HCT116 (cell line): ENCODE measurements around the gene FAM184A. TPM values are rescaled to one million over a fixed set of nuclear protein-coding genes. Genes with fewer than 3 reads are reported as not detected.

Experiments
- ATAC-seq: fragments of 200-7000 bp; cut with Tn5 transposase; 2 replicates; pipeline ENCODE4 v1.9.1; 2020; ENCODE audit warnings: mild to moderate bottlenecking, moderate library complexity
- BruUV-seq: library from RNA; stranded (reverse); fragments of 400-500 nt; replicated peaks from 2 replicates; lab custom pipeline; 2021; lab: Mats Ljungman, UMichigan
- CTCF ChIA-PET: fragments of 300-600 bp; sonication (Branson Sonifier 250); formaldehyde crosslinking; loops from one replicate; lab custom pipeline; 2021; ENCODE audit warnings: antibody characterized with exemption; lab: Charles Lee
- POLR2A ChIA-PET: fragments of 300-600, 350-600 bp; sonication (Branson Sonifier 250); formaldehyde crosslinking; loops from one replicate; lab custom pipeline; 2021; ENCODE audit warnings: antibody characterized with exemption; lab: Charles Lee
- RAD21 ChIA-PET, 2 experiments: fragments of 300-600 bp; sonication (Branson Sonifier 250); formaldehyde crosslinking; loops; one replicate each; lab custom pipeline; 2023; ENCODE audit warnings: low total read pairs in 2 of 2; ENCODE audit not compliant: uncharacterized antibody in 2 of 2, unreplicated experiment in 2 of 2, low non-redundant PET in 1 of 2; lab: Charles Lee
- DNase-seq: peaks from one replicate; pipeline ENCODE4 v3.0.0-alpha.2; 2010; ENCODE audit warnings: low read depth, low spot score
- H2AFZ ChIP-seq: fragments of 200-600 bp; shearing (Covaris generic), sonication (generic); 2 replicates; pipeline ENCODE4 v1.6.1; 2017; ENCODE audit warnings: low read depth, mixed run types, mixed read lengths, antibody characterized with exemption, low read length; ENCODE audit not compliant: poor library complexity, severe bottlenecking
- H3K27ac ChIP-seq: 2 replicates; pipeline ENCODE4 v1.5.1; 2012; ENCODE audit warnings: low read depth, low read length
- H3K27me3 ChIP-seq: fragments of 200-600 bp; sonication (generic); 2 replicates; pipeline ENCODE4 v1.6.1; 2016; ENCODE audit warnings: mixed run types, low read length, mixed read lengths; ENCODE audit not compliant: insufficient read depth
- H3K36me3 ChIP-seq, 2 experiments: fragments of 200-500 bp in 1 of 2; fragments of 200-600 bp in 1 of 2; sonication (Bioruptor generic) in 1 of 2; sonication (generic) in 1 of 2; 2 replicates each; pipeline versions ENCODE4 v1.5.1 to v1.6.1; 2014 to 2016; ENCODE audit warnings: low read length in 2 of 2, inconsistent platforms in 1 of 2, mixed read lengths in 1 of 2, mixed run types in 1 of 2; ENCODE audit not compliant: insufficient read depth in 2 of 2, control insufficient read depth in 1 of 2
- H3K4me1 ChIP-seq, 2 experiments: fragments of 200-600 bp in 1 of 2; sonication (generic) in 1 of 2; 2 replicates each; pipeline versions ENCODE4 v1.5.1 to v1.6.1; 2012 to 2017; ENCODE audit warnings: low read length in 2 of 2, inconsistent platforms in 1 of 2, mild to moderate bottlenecking in 1 of 2, mixed read lengths in 1 of 2, mixed run types in 1 of 2, moderate library complexity in 1 of 2; ENCODE audit not compliant: insufficient read depth in 2 of 2, control insufficient read depth in 1 of 2
- H3K4me2 ChIP-seq: fragments of 200-600 bp; sonication (generic); 2 replicates; pipeline ENCODE4 v1.6.1; 2017; ENCODE audit warnings: mixed run types, low read length, mixed read lengths
- H3K4me3 ChIP-seq, 2 experiments: fragments of 200-600 bp in 1 of 2; sonication (generic) in 1 of 2; replicated peaks in 1 of 2; 2 replicates each; pipeline ENCODE4 v1.5.1; 2011 to 2016; ENCODE audit warnings: low read length in 2 of 2, control low read depth in 1 of 2, low read depth in 1 of 2, mild to moderate bottlenecking in 1 of 2, mixed read lengths in 1 of 2, mixed run types in 1 of 2
- H3K79me2 ChIP-seq: fragments of 200-600 bp; sonication (generic); 2 replicates; pipeline ENCODE4 v1.6.1; 2017; ENCODE audit warnings: mild to moderate bottlenecking, mixed run types, low read length, moderate library complexity, mixed read lengths; ENCODE audit not compliant: insufficient read depth
- H3K9ac ChIP-seq: fragments of 200-600 bp; sonication (generic); 2 replicates; pipeline ENCODE4 v1.6.1; 2016; ENCODE audit warnings: low read length, mixed read lengths
- H3K9me2 ChIP-seq: fragments of 200-600 bp; sonication (generic), shearing (Covaris generic); 2 replicates; pipeline ENCODE4 v1.6.1; 2017; ENCODE audit warnings: mixed run types, mild to moderate bottlenecking, moderate library complexity; ENCODE audit not compliant: insufficient read depth
- H3K9me3 ChIP-seq, 2 experiments: fragments of 200-500 bp in 1 of 2; fragments of 200-600 bp in 1 of 2; sonication (Bioruptor generic) in 1 of 2; sonication (generic) in 1 of 2; 2 replicates each; pipeline ENCODE4 v1.6.1; 2014 to 2017; ENCODE audit warnings: low read length in 2 of 2, mixed read lengths in 2 of 2, inconsistent platforms in 1 of 2, low read depth in 1 of 2, mild to moderate bottlenecking in 1 of 2, mixed run types in 1 of 2, moderate library complexity in 1 of 2; ENCODE audit not compliant: control insufficient read depth in 1 of 2, insufficient read depth in 1 of 2
- H4K20me1 ChIP-seq: fragments of 200-600 bp; sonication (generic), shearing (Covaris generic); 2 replicates; pipeline ENCODE4 v1.6.1; 2017; ENCODE audit warnings: mixed run types, mild to moderate bottlenecking, moderate library complexity; ENCODE audit not compliant: insufficient read depth
- ATF3 ChIP-seq: IDR thresholded peaks from 2 replicates; pipeline ENCODE4 v1.6.1; 2012
- CBX3 ChIP-seq: IDR thresholded peaks from 2 replicates; pipeline ENCODE4 v1.6.1; 2012; ENCODE audit warnings: low read depth
- CEBPB ChIP-seq: IDR thresholded peaks from 2 replicates; pipeline ENCODE4 v1.6.1; 2012; ENCODE audit warnings: low read depth
- EGR1 ChIP-seq: IDR thresholded peaks from 2 replicates; pipeline ENCODE4 v1.6.1; 2012; ENCODE audit warnings: low read depth
- ELF1 ChIP-seq: IDR thresholded peaks from 2 replicates; pipeline ENCODE4 v1.6.1; 2012; ENCODE audit warnings: low read depth, borderline replicate concordance
- EZH2phosphoT487 ChIP-seq: fragments of 200-600 bp; IDR thresholded peaks from 2 replicates; pipeline ENCODE4 v1.6.1; 2018; ENCODE audit warnings: antibody characterized with exemption, borderline replicate concordance
- FOSL1 ChIP-seq: IDR thresholded peaks from 2 replicates; pipeline ENCODE4 v1.6.1; 2012; ENCODE audit warnings: low read depth
- JUND ChIP-seq: IDR thresholded peaks from 2 replicates; pipeline ENCODE4 v1.6.1; 2012
- MAX ChIP-seq: IDR thresholded peaks from 2 replicates; pipeline ENCODE4 v1.6.1; 2012
- POLR2A ChIP-seq: IDR thresholded peaks from 2 replicates; pipeline ENCODE4 v1.7.0; 2011; ENCODE audit warnings: borderline replicate concordance; ENCODE audit not compliant: insufficient read depth, insufficient read length; ENCODE audit errors: extremely low read depth
- POLR2AphosphoS5 ChIP-seq: IDR thresholded peaks from 2 replicates; pipeline ENCODE4 v1.6.1; 2011; ENCODE audit warnings: mild to moderate bottlenecking, low read depth, low read length, moderate library complexity
- RAD21 ChIP-seq: IDR thresholded peaks from 2 replicates; pipeline ENCODE4 v1.6.1; 2012; ENCODE audit warnings: low read depth, mild to moderate bottlenecking
- SIN3A ChIP-seq: IDR thresholded peaks from 2 replicates; pipeline ENCODE4 v1.6.1; 2012; ENCODE audit warnings: low read depth
- SP1 ChIP-seq: IDR thresholded peaks from 2 replicates; pipeline ENCODE4 v1.6.1; 2012; ENCODE audit warnings: low read depth
- SRF ChIP-seq: IDR thresholded peaks from 2 replicates; pipeline ENCODE4 v1.6.1; 2012; ENCODE audit warnings: low read depth
- TCF7L2 ChIP-seq: IDR thresholded peaks from 2 replicates; pipeline ENCODE4 v1.7.0; 2011; ENCODE audit warnings: borderline replicate concordance, inconsistent platforms; ENCODE audit not compliant: insufficient read depth, insufficient read length; ENCODE audit errors: extremely low read depth
- YY1 ChIP-seq: IDR thresholded peaks from 2 replicates; pipeline ENCODE4 v1.6.1; 2011; ENCODE audit warnings: low read length, low read depth, moderate library complexity, mild to moderate bottlenecking; ENCODE audit not compliant: insufficient replicate concordance; ENCODE audit errors: extremely low read depth
- ZBTB33 ChIP-seq: IDR thresholded peaks from 2 replicates; pipeline ENCODE4 v1.6.1; 2011; ENCODE audit warnings: mild to moderate bottlenecking, low read length, moderate library complexity; ENCODE audit not compliant: insufficient replicate concordance; ENCODE audit errors: extremely low read depth
- ZFX ChIP-seq: fragments of 450-650 bp; IDR thresholded peaks from 2 replicates; pipeline ENCODE4 v1.6.1; 2017
- ZNF274 ChIP-seq: fragments of 200-500 bp; sonication (Bioruptor generic); IDR thresholded peaks from 2 replicates; pipeline ENCODE4 v1.6.1; 2014; ENCODE audit warnings: mild to moderate bottlenecking, low read depth, low read length, inconsistent platforms
- intact Hi-C: fragments of 100-400 bp; cut with micrococcal nuclease; formaldehyde crosslinking; loops from 2 replicates; pipeline ENCODE4 v1.10.0; 2022
- total RNA-seq: library from RNA; stranded (reverse); gene quantifications from one replicate; pipeline ENCODE4 v1.2.1, GENCODE V29; 2021; ENCODE audit not compliant: unreplicated experiment

The FAM184A gene
- total RNA-seq, 1 experiment from 2014 or later: 2.4 TPM

GRCh38 chr6:119102901-119103300 is 24.4 kb upstream of the FAM184A start:
- DNase-seq: no peak
- H3K27me3 ChIP-seq: no peaks in the 10 kb centered on the region
- ATAC-seq: no peak
- intact Hi-C loops: no loop called here
- ChIA-PET POLR2A (no interaction called here), RAD21 (no interaction called here), CTCF (no interaction called here)
- no peak overlapping the region for H3K4me2 ChIP-seq
- H3K4me1 ChIP-seq: no peaks in the 10 kb centered on the region
- no TSS peak for BruUV-seq
- no peak overlapping the region for H3K4me3 ChIP-seq
- no peaks in the 10 kb centered on the region for H3K9me3 ChIP-seq
- no peaks in the 10 kb centered on the region for H3K79me2 ChIP-seq
- H3K27ac ChIP-seq: no peak overlapping the region
- no peaks in the 10 kb centered on the region for H4K20me1 ChIP-seq
- no peak for TF ChIP-seq CBX3
- TF ChIP-seq POLR2A: no peak
- no peak for TF ChIP-seq ZBTB33
- no peak for TF ChIP-seq SP1
- TF ChIP-seq TCF7L2: no peak
- no peak for TF ChIP-seq ZNF274
- no peak for TF ChIP-seq POLR2AphosphoS5
- TF ChIP-seq MAX: no peak
- TF ChIP-seq ELF1: no peak
- no peak for TF ChIP-seq EZH2phosphoT487
- TF ChIP-seq SIN3A: no peak
- TF ChIP-seq RAD21: no peak
- TF ChIP-seq ATF3: no peak
- TF ChIP-seq JUND: no peak
- TF ChIP-seq EGR1: no peak
- TF ChIP-seq ZFX: no peak
- no peak for TF ChIP-seq FOSL1
- TF ChIP-seq CEBPB: no peak
- no peak for TF ChIP-seq YY1
- TF ChIP-seq SRF: no peak
- no peak overlapping the region for H2AFZ ChIP-seq
- no peak overlapping the region for H3K9ac ChIP-seq
- no peaks in the 10 kb centered on the region for H3K9me2 ChIP-seq
- no peaks in the 10 kb centered on the region for H3K36me3 ChIP-seq
